Uterus (tissue), 4 donors: ENCODE measurements around the gene CDK12. TPM values are rescaled to one million over a fixed set of nuclear protein-coding genes. Genes with fewer than 3 reads are reported as not detected.

Experiments
- DNase-seq, 2 donors: peaks; one replicate each; pipeline ENCODE4 v3.0.0-alpha.2; 2019 to 2020
- H3K27ac ChIP-seq, 2 donors: fragments of 200-600 bp; sonication (generic); 1 replicate in 1 of 2; 2 replicates in 1 of 2; pipeline ENCODE4 v1.5.1; 2016 to 2018
- H3K27me3 ChIP-seq, 2 donors: fragments of 200-600 bp; sonication (generic); one replicate each; pipeline ENCODE4 v1.5.1; 2018 to 2019; ENCODE audit warnings: control low read depth in 1 of 2
- H3K36me3 ChIP-seq, 2 donors: fragments of 200-600 bp; sonication (generic); one replicate each; pipeline ENCODE4 v1.5.1; 2019; ENCODE audit warnings: control low read depth in 1 of 2
- H3K4me1 ChIP-seq, 2 donors: fragments of 200-600 bp; sonication (generic); one replicate each; pipeline ENCODE4 v1.5.1; 2018 to 2019; ENCODE audit warnings: control low read depth in 1 of 2
- H3K4me3 ChIP-seq, 2 donors: fragments of 200-600 bp; sonication (generic); 1 replicate in 1 of 2; 2 replicates in 1 of 2; pipeline ENCODE4 v1.5.1; 2018 to 2019; ENCODE audit warnings: mild to moderate bottlenecking in 1 of 2
- H3K9me3 ChIP-seq, 2 donors: fragments of 200-600 bp; sonication (generic); one replicate each; pipeline ENCODE4 v1.5.1; 2019; ENCODE audit warnings: control low read depth in 1 of 2
- POLR2A ChIP-seq, 2 donors: fragments of 450-650 bp; IDR thresholded peaks; one replicate each; pipeline ENCODE4 v1.6.1; 2016; ENCODE audit warnings: antibody characterized with exemption in 2 of 2, mild to moderate bottlenecking in 1 of 2, moderate library complexity in 1 of 2
- intact Hi-C: fragments of 100-400 bp; cut with DNase I; formaldehyde crosslinking; loops from one replicate; pipeline ENCODE4 v1.15.1; 2023; ENCODE audit warnings: low total_unique reads
- total RNA-seq, 4 donors: library from RNA; depleted of rRNA in 3 of 4; stranded (reverse); fragments of >200 nt in 3 of 4; gene quantifications; one replicate each; pipeline versions ENCODE4 v1.1.0 to v1.2.4, GENCODE V29; 2014 to 2023
- TF ChIP-seq, protein P1 (sequence below), 4 experiments: fragments of 200-600 bp in 2 of 4; fragments of 450-650 bp in 2 of 4; sonication (generic) in 2 of 4; IDR thresholded peaks; one replicate each; pipeline ENCODE4 v1.5.1; 2016 to 2019; ENCODE audit warnings: antibody characterized with exemption in 4 of 4, mild to moderate bottlenecking in 2 of 4, moderate library complexity in 1 of 4
- donor health status: DM: yes; HTN: yes; CAD: no.

Gene CDK12
- total RNA-seq, 4 donors from 2014 or later: 17.9 to 86.0 (median 27.2) TPM

DNA sequence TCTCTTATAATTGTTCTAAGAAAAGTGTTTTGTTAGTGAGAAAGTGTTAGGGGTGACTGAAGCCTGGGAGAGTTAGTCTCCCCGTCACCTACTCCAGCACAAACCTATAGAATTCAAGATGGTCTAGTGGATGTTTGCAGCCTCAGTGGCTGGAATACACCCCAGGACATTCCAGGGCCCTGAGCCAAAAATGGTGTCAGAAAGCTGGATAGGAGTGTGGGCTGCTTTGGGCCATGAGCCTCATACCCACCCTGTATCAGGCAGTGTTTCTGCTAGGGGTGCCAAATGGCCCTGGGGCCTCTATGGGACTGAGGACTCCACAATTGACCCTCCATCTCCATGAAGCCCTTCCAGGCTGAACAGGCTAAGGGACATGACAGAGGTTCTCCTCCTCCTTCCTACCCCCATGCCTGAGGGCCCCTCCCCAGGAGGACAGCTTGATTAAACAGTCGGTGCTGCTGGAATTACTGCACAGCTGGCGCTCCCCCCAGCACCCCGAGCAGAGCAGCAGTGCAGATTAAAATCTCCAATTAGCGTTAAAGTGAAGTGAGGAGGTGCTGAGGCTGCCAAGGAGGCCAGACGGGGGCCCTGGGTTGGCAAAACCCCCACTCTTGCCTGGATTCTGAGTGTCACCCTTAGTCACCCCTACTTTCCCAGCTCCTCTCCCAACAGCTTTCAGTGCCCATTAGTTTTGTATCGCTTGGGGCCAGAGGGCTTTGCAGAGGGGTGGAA, 87.4 kb downstream of the CDK12 start:
- DNase-seq: no peak

DNA sequence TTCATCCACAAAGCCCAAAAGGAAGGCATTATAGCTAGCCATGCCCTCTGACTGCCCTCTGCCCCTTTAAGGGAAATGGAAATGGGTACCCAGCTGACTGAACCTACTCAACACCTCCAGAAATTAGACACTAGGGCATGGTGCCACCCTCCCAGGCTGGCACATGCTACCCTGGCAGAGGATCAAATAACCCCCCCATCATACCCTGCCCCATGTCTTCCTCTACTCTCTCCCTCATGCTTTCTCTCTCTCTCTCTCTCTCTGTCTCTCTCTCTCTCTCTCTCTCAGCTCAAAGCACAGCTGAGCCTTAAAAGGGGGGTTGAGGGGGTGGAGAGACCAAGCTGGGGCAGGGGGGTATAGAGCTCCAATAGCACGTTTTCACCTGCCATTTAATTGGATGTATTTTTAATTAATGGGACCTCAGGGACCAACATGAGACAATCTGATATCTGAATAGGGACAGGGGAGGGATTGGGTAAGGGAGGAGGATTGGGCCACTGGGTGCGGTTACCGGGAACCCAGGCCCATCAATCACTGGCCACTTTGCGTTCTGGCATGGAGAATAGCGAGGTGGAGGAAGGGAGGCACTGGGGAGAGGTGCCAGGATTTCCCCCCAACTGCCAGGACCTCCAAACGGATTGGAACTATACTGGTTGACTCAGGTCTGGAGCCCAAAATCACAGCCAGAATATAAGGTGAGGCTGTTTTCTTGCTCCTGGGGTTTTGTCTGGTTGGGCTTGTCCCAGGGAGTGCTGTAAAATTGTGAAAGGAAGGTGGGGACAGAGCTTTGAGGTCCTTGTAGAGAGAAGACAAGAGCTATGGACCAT, 88.7 kb downstream of the CDK12 start:
- no peaks in the 10 kb centered on the region for H3K27me3 ChIP-seq
- TF ChIP-seq, protein P1, sequence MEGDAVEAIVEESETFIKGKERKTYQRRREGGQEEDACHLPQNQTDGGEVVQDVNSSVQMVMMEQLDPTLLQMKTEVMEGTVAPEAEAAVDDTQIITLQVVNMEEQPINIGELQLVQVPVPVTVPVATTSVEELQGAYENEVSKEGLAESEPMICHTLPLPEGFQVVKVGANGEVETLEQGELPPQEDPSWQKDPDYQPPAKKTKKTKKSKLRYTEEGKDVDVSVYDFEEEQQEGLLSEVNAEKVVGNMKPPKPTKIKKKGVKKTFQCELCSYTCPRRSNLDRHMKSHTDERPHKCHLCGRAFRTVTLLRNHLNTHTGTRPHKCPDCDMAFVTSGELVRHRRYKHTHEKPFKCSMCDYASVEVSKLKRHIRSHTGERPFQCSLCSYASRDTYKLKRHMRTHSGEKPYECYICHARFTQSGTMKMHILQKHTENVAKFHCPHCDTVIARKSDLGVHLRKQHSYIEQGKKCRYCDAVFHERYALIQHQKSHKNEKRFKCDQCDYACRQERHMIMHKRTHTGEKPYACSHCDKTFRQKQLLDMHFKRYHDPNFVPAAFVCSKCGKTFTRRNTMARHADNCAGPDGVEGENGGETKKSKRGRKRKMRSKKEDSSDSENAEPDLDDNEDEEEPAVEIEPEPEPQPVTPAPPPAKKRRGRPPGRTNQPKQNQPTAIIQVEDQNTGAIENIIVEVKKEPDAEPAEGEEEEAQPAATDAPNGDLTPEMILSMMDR (IDR thresholded peaks at IDR 0.05): no peak
- TF ChIP-seq POLR2A (IDR thresholded peaks at IDR 0.05): no peak
- H3K27ac ChIP-seq: no peak overlapping the region
- no peak for DNase-seq
- no peaks in the 10 kb centered on the region for H3K4me1 ChIP-seq
- H3K4me3 ChIP-seq: no peak overlapping the region
- H3K36me3 ChIP-seq: no peaks in the 10 kb centered on the region
- H3K9me3 ChIP-seq: no peaks in the 10 kb centered on the region
- intact Hi-C loops: loop anchor here (10.0 kb wide), 1 partner anchor 75 kb away; the partner anchor contains the start of gene PPP1R1B

More for the DNA sequence above, 87.4 kb downstream of the CDK12 start:
- Histone ChIP-seq H3K4me3 (no peak overlapping the region), H3K27ac (no peak overlapping the region), H3K27me3 (no peaks in the 10 kb centered on the region), H3K4me1 (no peaks in the 10 kb centered on the region), H3K36me3 (no peaks in the 10 kb centered on the region), H3K9me3 (no peaks in the 10 kb centered on the region)
- intact Hi-C loops: no loop called here
- TF ChIP-seq, protein P1 (IDR thresholded peaks at IDR 0.05): no peak
- no peak for TF ChIP-seq POLR2A (IDR thresholded peaks at IDR 0.05)

DNA sequence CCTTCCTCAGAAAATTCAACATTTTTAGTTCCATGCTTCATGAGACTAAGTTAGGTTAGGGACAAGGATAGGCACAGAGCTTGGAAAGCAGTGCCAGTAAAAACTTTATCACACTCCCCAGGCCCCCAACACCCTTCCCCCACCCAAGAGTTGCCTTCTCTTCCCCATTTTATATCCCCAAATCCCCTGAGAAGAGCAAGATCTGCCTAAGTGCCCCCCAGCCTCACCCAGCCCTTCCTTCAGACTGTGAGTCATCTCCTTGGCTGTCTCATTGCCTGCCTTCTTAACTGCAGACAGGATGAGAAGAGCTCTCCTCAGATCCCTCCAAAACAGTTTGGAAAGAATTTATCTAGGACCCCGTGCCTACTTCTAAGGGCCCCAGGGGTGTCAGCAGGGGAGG, 90.6 kb downstream of the CDK12 start:
- Histone ChIP-seq H3K27ac (no peak overlapping the region), H3K4me1 (no peaks in the 10 kb centered on the region)

DNA sequence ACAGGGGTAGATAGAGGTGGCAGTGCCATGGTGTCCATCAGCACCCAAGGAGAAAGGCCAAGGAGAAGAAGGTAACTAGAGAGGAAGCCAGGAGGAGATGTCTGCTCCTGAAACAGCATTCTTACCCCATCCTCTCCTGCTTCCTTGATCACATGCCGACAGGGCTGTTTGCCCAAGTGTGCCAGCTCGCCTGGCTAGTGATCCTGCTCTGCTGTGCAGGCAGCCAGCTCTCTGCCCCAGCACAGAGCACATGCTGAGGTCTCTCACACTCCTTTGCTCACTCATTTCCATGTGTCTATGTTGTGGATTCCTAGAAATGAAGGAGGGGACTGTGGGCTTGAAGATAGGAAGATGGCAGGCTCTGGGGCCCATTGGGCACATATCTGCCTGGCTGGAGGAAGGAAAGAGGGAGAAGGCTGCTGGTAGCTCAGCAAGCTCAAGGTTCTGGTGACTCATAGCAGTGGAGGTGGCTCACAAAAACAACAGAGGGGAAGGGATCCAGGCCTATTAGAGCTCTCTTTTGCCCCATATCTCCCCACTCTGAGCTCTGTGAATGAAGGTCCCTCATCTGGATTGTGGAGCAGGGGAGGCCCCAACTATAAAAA, 92.2 kb downstream of the CDK12 start:
- no peaks in the 10 kb centered on the region for H3K4me1 ChIP-seq
- TF ChIP-seq POLR2A (IDR thresholded peaks at IDR 0.05): no peak
- TF ChIP-seq, protein P1 (IDR thresholded peaks at IDR 0.05): no peak
- no peaks in the 10 kb centered on the region for H3K27me3 ChIP-seq
- no peak overlapping the region for H3K27ac ChIP-seq
- H3K9me3 ChIP-seq: no peaks in the 10 kb centered on the region
- DNase-seq: no peak
- intact Hi-C loops: loop anchor here (10.0 kb wide), 1 partner anchor 71 kb away; the partner anchor contains the start of gene PPP1R1B
- no peaks in the 10 kb centered on the region for H3K36me3 ChIP-seq
- no peak overlapping the region for H3K4me3 ChIP-seq

More for the DNA sequence above, 90.6 kb downstream of the CDK12 start:
- TF ChIP-seq, protein P1 (IDR thresholded peaks at IDR 0.05): no peak
- TF ChIP-seq POLR2A (IDR thresholded peaks at IDR 0.05): no peak
- Histone ChIP-seq H3K36me3 (no peaks in the 10 kb centered on the region), H3K27me3 (no peaks in the 10 kb centered on the region), H3K9me3 (no peaks in the 10 kb centered on the region), H3K4me3 (no peak overlapping the region)
- no peak for DNase-seq
- intact Hi-C loops: loop anchor here (10.0 kb wide), 1 partner anchor 73 kb away; the partner anchor contains the start of gene PPP1R1B
